ENCODE results near the gene PTK7. TPM values are rescaled to one million over a fixed set of nuclear protein-coding genes. Genes with fewer than 3 reads are reported as not detected.
"Not testable (repeated sequence)": the region's sequence is repeated elsewhere in the genome, so short reads cannot be mapped to it uniquely, and the experiment has no call there.

The PTK7 gene
- total RNA-seq, 5 donors from 2014 or later (not counting 1 experiment from before 2014, with no cell fraction given) = 0.56 to 11.3 (median 1.6) TPM

DNA sequence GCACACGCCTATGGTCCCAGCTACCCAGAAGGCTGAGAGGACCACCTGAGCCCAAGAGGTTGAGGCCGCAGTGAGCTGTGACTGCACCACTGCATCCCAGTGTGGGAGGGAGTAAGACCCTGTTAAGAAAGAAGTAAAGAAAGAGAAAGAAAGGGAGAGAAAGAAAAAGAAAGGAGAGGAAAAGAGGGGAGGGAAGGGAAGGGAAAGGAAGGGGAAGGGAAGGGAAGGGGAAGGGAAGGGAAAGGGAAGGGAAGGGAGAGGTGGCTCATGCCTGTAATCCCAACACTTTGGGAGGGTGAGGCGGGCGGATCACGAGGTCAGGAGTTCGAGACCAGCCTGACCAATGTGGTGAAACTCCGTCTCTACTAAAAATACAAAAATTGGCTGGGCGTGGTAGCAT lies 34.6 kb upstream of the PTK7 start:
- CTCF ChIA-PET; H3K4me3 ChIP-seq (ENCODE audit: control insufficient read depth in 1 of 2, extremely low read depth in 1 of 2, low read length in 1 of 2); H3K27me3 Mint-ChIP-seq; H3K4me1 Mint-ChIP-seq; H3K4me1 ChIP-seq (ENCODE audit: control insufficient read depth in 1 of 2, extremely low read depth in 1 of 2, insufficient read depth in 2 of 2, low read length in 2 of 2); H3K27me3 ChIP-seq (replicated peaks in 1 of 2; ENCODE audit: control insufficient read depth in 2 of 2, extremely low read depth in 1 of 2, insufficient read depth in 2 of 2, low read length in 1 of 2); H3K27ac Mint-ChIP-seq; H3K9me3 ChIP-seq; ATAC-seq (replicated peaks in 1 of 4); DNase-seq; H3K27ac ChIP-seq (ENCODE audit: low read length); POLR2A ChIA-PET; H3K4me3 Mint-ChIP-seq; H3K9me3 Mint-ChIP-seq: not testable (repeated sequence)
- WGBS (ENCODE audit: insufficient coverage) = 100% methylated on average over 2 of the region's 8 CpGs
- peaks cover 54% of the 10 kb centered on the region for H3K36me3 Mint-ChIP-seq
- H3K36me3 ChIP-seq (ENCODE audit: control insufficient read depth in 2 of 2, extremely low read depth in 1 of 2, insufficient read depth in 1 of 2, low read length in 1 of 2) = peaks cover 12 to 63% of the 10 kb centered on the region in 2 donors

GRCh38 chr6:43043310-43043709 lies 32.8 kb upstream of the PTK7 start:
- Histone ChIP-seq H3K27me3 (replicated peaks in 1 of 2; ENCODE audit: control insufficient read depth in 2 of 2, extremely low read depth in 1 of 2, insufficient read depth in 2 of 2, low read length in 1 of 2) (no peaks in the 10 kb centered on the region), H3K27ac (ENCODE audit: low read length) (no peak overlapping the region), H3K9me3 (no peaks in the 10 kb centered on the region), H3K4me1 (ENCODE audit: control insufficient read depth in 1 of 2, extremely low read depth in 1 of 2, insufficient read depth in 2 of 2, low read length in 2 of 2) (no peaks in the 10 kb centered on the region), H3K4me3 (ENCODE audit: control insufficient read depth in 1 of 2, extremely low read depth in 1 of 2, low read length in 1 of 2) (no peak overlapping the region), H3K36me3 (ENCODE audit: control insufficient read depth in 2 of 2, extremely low read depth in 1 of 2, insufficient read depth in 1 of 2, low read length in 1 of 2) (peaks cover 12 to 60% of the 10 kb centered on the region in 2 donors)
- H3K9me3 Mint-ChIP-seq = no peaks in the 10 kb centered on the region
- POLR2A ChIA-PET = no interaction called here
- DNase-seq (no peak), ATAC-seq (replicated peaks in 1 of 4) (no peak)
- no peaks in the 10 kb centered on the region for H3K4me1 Mint-ChIP-seq
- H3K27ac Mint-ChIP-seq = no peak overlapping the region
- WGBS (ENCODE audit: insufficient coverage) = 100% methylated on average over 8 of the region's 9 CpGs
- no peak overlapping the region for H3K4me3 Mint-ChIP-seq
- no peaks in the 10 kb centered on the region for H3K27me3 Mint-ChIP-seq
- H3K36me3 Mint-ChIP-seq = peaks cover 45% of the 10 kb centered on the region
- CTCF ChIA-PET = interaction anchor here in 1 of 2 donors (0.9 kb wide), 1 partner anchor 472 kb away, joined by 3 read pairs; no protein-coding TSS in a partner anchor

DNA sequence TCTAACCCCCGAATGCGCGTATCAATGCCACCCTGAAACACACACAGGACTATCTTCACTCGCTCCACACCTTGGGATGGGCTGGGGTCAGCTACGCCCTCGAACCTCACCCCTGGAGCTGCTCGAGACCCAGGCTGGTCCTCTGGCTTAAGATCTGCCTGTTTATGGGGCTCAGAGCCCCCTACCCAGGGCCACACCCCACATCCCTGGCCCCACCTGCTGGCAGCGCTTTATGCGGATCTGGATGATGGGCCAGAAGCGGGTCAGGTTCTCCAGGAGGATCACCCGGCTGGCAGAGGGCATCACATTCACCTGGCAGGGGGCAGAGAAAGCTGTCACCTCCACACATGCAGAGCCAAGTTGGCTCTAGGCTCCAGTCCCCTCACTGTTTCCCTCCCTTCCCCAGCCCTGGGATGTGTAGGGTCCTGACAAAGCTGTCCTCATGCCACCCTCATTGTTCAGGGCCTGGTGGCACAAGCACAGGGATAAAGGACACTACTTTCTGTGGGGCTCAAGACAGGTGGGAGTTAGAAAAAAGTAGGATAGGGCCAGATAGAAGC lies 30.7 kb upstream of the PTK7 start:
- no peaks in the 10 kb centered on the region for H3K9me3 Mint-ChIP-seq
- Histone ChIP-seq H3K4me3 (ENCODE audit: control insufficient read depth in 1 of 2, extremely low read depth in 1 of 2, low read length in 1 of 2) (no peak overlapping the region), H3K27me3 (replicated peaks in 1 of 2; ENCODE audit: control insufficient read depth in 2 of 2, extremely low read depth in 1 of 2, insufficient read depth in 2 of 2, low read length in 1 of 2) (no peaks in the 10 kb centered on the region), H3K36me3 (ENCODE audit: control insufficient read depth in 2 of 2, extremely low read depth in 1 of 2, insufficient read depth in 1 of 2, low read length in 1 of 2) (peaks cover 13 to 62% of the 10 kb centered on the region in 2 donors), H3K9me3 (no peaks in the 10 kb centered on the region), H3K4me1 (ENCODE audit: control insufficient read depth in 1 of 2, extremely low read depth in 1 of 2, insufficient read depth in 2 of 2, low read length in 2 of 2) (no peaks in the 10 kb centered on the region), H3K27ac (ENCODE audit: low read length) (no peak overlapping the region)
- ATAC-seq (replicated peaks in 1 of 4) (no peak), DNase-seq (no peak)
- H3K4me1 Mint-ChIP-seq = peaks cover under 1 to 2% (median 2%) of the 10 kb centered on the region in 3 donors
- ChIA-PET POLR2A (no interaction called here), CTCF (interaction anchor here in 1 of 2 donors (0.6 kb wide), 1 partner anchor 41 kb away, joined by 3 read pairs; no protein-coding TSS in a partner anchor)
- H3K27ac Mint-ChIP-seq = no peak overlapping the region
- no peaks in the 10 kb centered on the region for H3K27me3 Mint-ChIP-seq
- 95% methylated on average over 11 of the region's 11 CpGs for WGBS (ENCODE audit: insufficient coverage)
- H3K36me3 Mint-ChIP-seq = peaks cover 42% of the 10 kb centered on the region
- H3K4me3 Mint-ChIP-seq = no peak overlapping the region

- H3K9me3 ChIP-seq = no peaks in the 10 kb centered on the region
- Mint-ChIP-seq H3K9me3 (no peaks in the 10 kb centered on the region), H3K27ac (no peak overlapping the region), H3K4me1 (peaks cover 21 to 26% (median 25%) of the 10 kb centered on the region in 3 donors), H3K4me3 (no peak overlapping the region), H3K36me3 (peaks cover 36% of the 10 kb centered on the region), H3K27me3 (no peaks in the 10 kb centered on the region)
- H3K27ac ChIP-seq (ENCODE audit: low read length) = no peak overlapping the region
- CTCF ChIA-PET = no interaction called here
- no peak for DNase-seq
- H3K4me3 ChIP-seq (ENCODE audit: control insufficient read depth in 1 of 2, extremely low read depth in 1 of 2, low read length in 1 of 2) = no peak overlapping the region
- H3K27me3 ChIP-seq (replicated peaks in 1 of 2; ENCODE audit: control insufficient read depth in 2 of 2, extremely low read depth in 1 of 2, insufficient read depth in 2 of 2, low read length in 1 of 2) = no peaks in the 10 kb centered on the region
- no peak for ATAC-seq (replicated peaks in 1 of 4)
- 95% methylated on average over 7 of the region's 7 CpGs for WGBS (ENCODE audit: insufficient coverage)
- peaks cover 0 to 19% of the 10 kb centered on the region in 2 experiments for H3K4me1 ChIP-seq (ENCODE audit: control insufficient read depth in 1 of 2, extremely low read depth in 1 of 2, insufficient read depth in 2 of 2, low read length in 2 of 2)
- peaks cover 9 to 48% of the 10 kb centered on the region in 2 donors for H3K36me3 ChIP-seq (ENCODE audit: control insufficient read depth in 2 of 2, extremely low read depth in 1 of 2, insufficient read depth in 1 of 2, low read length in 1 of 2)
- POLR2A ChIA-PET = no interaction called here
Measured at GRCh38 chr6:43047998-43048397, 28.1 kb upstream of the PTK7 start.

DNA sequence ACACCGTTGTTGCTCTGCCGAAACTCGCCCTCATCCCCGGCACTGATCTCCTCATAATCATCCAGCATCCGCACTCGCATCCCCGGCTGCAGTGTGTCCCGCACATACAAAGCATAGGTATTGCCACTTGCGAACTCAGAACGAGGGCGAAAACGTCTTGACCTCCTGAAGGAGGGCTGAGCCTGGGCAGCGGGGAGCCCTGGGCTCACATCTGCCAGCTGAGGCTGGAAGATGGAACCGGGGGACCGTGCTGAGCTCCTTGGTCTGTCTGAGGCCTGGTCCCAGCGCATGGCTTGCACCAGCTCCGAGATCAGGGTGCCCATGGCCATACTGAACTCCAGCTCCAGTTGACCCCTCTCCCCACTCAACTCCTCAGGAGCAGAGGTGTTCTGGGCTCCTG lies 25.1 kb upstream of the PTK7 start:
- no peaks in the 10 kb centered on the region for H3K9me3 Mint-ChIP-seq
- WGBS (ENCODE audit: insufficient coverage) = 97% methylated on average over 17 of the region's 17 CpGs
- Histone ChIP-seq H3K4me1 (ENCODE audit: control insufficient read depth in 1 of 2, extremely low read depth in 1 of 2, insufficient read depth in 2 of 2, low read length in 2 of 2) (peaks cover 0 to 35% of the 10 kb centered on the region in 2 experiments), H3K9me3 (no peaks in the 10 kb centered on the region), H3K4me3 (ENCODE audit: control insufficient read depth in 1 of 2, extremely low read depth in 1 of 2, low read length in 1 of 2) (no peak overlapping the region), H3K27me3 (replicated peaks in 1 of 2; ENCODE audit: control insufficient read depth in 2 of 2, extremely low read depth in 1 of 2, insufficient read depth in 2 of 2, low read length in 1 of 2) (no peaks in the 10 kb centered on the region), H3K27ac (ENCODE audit: low read length) (no peak overlapping the region), H3K36me3 (ENCODE audit: control insufficient read depth in 2 of 2, extremely low read depth in 1 of 2, insufficient read depth in 1 of 2, low read length in 1 of 2) (peaks cover 9 to 42% of the 10 kb centered on the region in 2 donors)
- DNase-seq (no peak), ATAC-seq (replicated peaks in 1 of 4) (no peak)
- CTCF ChIA-PET = no interaction called here
- POLR2A ChIA-PET = interaction anchor here (0.7 kb wide), 2 partner anchors 399 to 479 kb away, joined by 3 read pairs; no protein-coding TSS in a partner anchor
- peaks cover 28% of the 10 kb centered on the region for H3K36me3 Mint-ChIP-seq
- no peaks in the 10 kb centered on the region for H3K27me3 Mint-ChIP-seq
- H3K4me3 Mint-ChIP-seq = peak overlapping the region in 1 of 3 donors; percentile 9
- peak overlapping the region; percentile 44 to 69 for H3K27ac Mint-ChIP-seq
- H3K4me1 Mint-ChIP-seq = peaks cover 34 to 42% (median 37%) of the 10 kb centered on the region in 3 donors

GRCh38 chr6:43052225-43052841 lies 23.8 kb upstream of the PTK7 start:
- peak overlapping the region; percentile 87 to 94 (median 93) for H3K4me3 Mint-ChIP-seq
- no peaks in the 10 kb centered on the region for H3K9me3 Mint-ChIP-seq
- POLR2A ChIA-PET = interaction anchor here in 1 of 2 donors (0.6 kb wide), 1 partner anchor 952 kb away, joined by 3 read pairs; no protein-coding TSS in a partner anchor
- H3K4me1 Mint-ChIP-seq = peaks cover 36 to 42% (median 40%) of the 10 kb centered on the region in 3 donors
- DNase-seq = no peak
- CTCF ChIA-PET = interaction anchor here in 1 of 2 donors (1.0 kb wide), 1 partner anchor 73 kb away, joined by 4 read pairs; no protein-coding TSS in a partner anchor
- Histone ChIP-seq H3K9me3 (no peaks in the 10 kb centered on the region), H3K4me1 (ENCODE audit: control insufficient read depth in 1 of 2, extremely low read depth in 1 of 2, insufficient read depth in 2 of 2, low read length in 2 of 2) (peaks cover 0 to 35% of the 10 kb centered on the region in 2 experiments), H3K27me3 (replicated peaks in 1 of 2; ENCODE audit: control insufficient read depth in 2 of 2, extremely low read depth in 1 of 2, insufficient read depth in 2 of 2, low read length in 1 of 2) (no peaks in the 10 kb centered on the region), H3K27ac (ENCODE audit: low read length) (no peak overlapping the region), H3K4me3 (ENCODE audit: control insufficient read depth in 1 of 2, extremely low read depth in 1 of 2, low read length in 1 of 2) (no peak overlapping the region), H3K36me3 (ENCODE audit: control insufficient read depth in 2 of 2, extremely low read depth in 1 of 2, insufficient read depth in 1 of 2, low read length in 1 of 2) (peaks cover 4 to 43% of the 10 kb centered on the region in 2 donors)
- H3K27me3 Mint-ChIP-seq = no peaks in the 10 kb centered on the region
- WGBS (ENCODE audit: insufficient coverage) = 98% methylated on average over 16 of the region's 19 CpGs
- H3K36me3 Mint-ChIP-seq = peaks cover 27% of the 10 kb centered on the region
- ATAC-seq (replicated peaks in 1 of 4) = no peak
- peak overlapping the region; percentile 93 to 95 for H3K27ac Mint-ChIP-seq

All from T-cell (primary cell).